Gastroesophageal sphincter (tissue), 3 donors: ENCODE data around the gene XKR3.

ENCODE experiments used
- POLR2A ChIP-seq, 2 donors: fragments of 450-650 bp; IDR thresholded peaks; one replicate each; pipeline ENCODE4 v1.6.1; 2017; ENCODE audit warnings: antibody characterized with exemption in 2 of 2, mild to moderate bottlenecking in 2 of 2, moderate library complexity in 1 of 2
- POLR2AphosphoS5 ChIP-seq: sonication (generic); formaldehyde crosslinking; IDR thresholded peaks from one replicate; pipeline ENCODE4 v1.6.1; 2017; ENCODE audit warnings: antibody characterized with exemption
- TF ChIP-seq, protein P1 (sequence below), 4 experiments: fragments of 200-600 bp in 2 of 4; fragments of 450-650 bp in 2 of 4; sonication (generic) in 1 of 4; IDR thresholded peaks; one replicate each; pipeline ENCODE4 v1.5.1; 2017 to 2019; ENCODE audit warnings: antibody characterized with exemption in 4 of 4, mild to moderate bottlenecking in 2 of 4, moderate library complexity in 2 of 4

DNA sequence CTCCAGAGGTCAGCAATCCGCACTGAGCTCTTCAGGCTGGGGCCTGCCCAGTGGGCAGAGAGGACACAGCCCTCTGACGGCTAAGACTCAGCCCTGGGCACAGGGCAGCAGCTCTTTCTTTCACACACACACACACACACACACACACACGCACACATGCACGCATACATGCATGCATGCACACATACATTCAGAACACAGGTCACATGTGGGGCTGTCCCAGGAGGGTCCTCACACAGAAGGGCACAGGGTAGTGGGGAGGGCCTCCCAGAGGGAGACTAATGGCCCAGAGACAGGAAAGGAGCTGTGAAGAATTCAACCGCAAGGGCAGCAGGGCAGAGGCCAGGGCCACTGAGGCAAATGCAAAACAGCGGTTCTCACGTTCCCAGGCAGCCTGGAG, 20.3 kb upstream of the XKR3 start:
- TF ChIP-seq, protein P1, sequence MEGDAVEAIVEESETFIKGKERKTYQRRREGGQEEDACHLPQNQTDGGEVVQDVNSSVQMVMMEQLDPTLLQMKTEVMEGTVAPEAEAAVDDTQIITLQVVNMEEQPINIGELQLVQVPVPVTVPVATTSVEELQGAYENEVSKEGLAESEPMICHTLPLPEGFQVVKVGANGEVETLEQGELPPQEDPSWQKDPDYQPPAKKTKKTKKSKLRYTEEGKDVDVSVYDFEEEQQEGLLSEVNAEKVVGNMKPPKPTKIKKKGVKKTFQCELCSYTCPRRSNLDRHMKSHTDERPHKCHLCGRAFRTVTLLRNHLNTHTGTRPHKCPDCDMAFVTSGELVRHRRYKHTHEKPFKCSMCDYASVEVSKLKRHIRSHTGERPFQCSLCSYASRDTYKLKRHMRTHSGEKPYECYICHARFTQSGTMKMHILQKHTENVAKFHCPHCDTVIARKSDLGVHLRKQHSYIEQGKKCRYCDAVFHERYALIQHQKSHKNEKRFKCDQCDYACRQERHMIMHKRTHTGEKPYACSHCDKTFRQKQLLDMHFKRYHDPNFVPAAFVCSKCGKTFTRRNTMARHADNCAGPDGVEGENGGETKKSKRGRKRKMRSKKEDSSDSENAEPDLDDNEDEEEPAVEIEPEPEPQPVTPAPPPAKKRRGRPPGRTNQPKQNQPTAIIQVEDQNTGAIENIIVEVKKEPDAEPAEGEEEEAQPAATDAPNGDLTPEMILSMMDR (IDR thresholded peaks at IDR 0.05), result no peak
- TF ChIP-seq POLR2A (IDR thresholded peaks at IDR 0.05) (no peak), POLR2AphosphoS5 (no peak)
